Esophagus muscularis mucosa (tissue), 4 donors: ENCODE data around the gene MAP3K1. TPM values are rescaled to one million over a fixed set of nuclear protein-coding genes. Genes with fewer than 3 reads are reported as not detected.
A peak's percentile ranks its signal among the peaks of the same experiment; 100 is the strongest.

Experiments used
- DNase-seq: peaks from one replicate; pipeline ENCODE4 v3.0.0-alpha.2; 2017; ENCODE audit errors: extremely low spot score
- H3K27ac ChIP-seq, 4 donors: fragments of 200-600 bp; sonication (generic); replicated peaks in 1 of 4; 1 replicate in 3 of 4; 2 replicates in 1 of 4; pipeline ENCODE4 v1.5.1; 2016 to 2019; ENCODE audit warnings: mild to moderate bottlenecking in 1 of 4
- H3K27me3 ChIP-seq, 4 donors: fragments of 200-600 bp; sonication (generic); one replicate each; pipeline versions ENCODE4 v1.5.1 to v1.6.0; 2016 to 2019
- H3K36me3 ChIP-seq, 4 donors: fragments of 200-600 bp; sonication (generic); one replicate each; pipeline ENCODE4 v1.5.1; 2016 to 2019
- H3K4me1 ChIP-seq, 4 donors: fragments of 200-600 bp; sonication (generic); one replicate each; pipeline ENCODE4 v1.5.1; 2016 to 2019
- H3K4me3 ChIP-seq, 4 donors: fragments of 200-600 bp; sonication (generic); 1 replicate in 2 of 4; 2 replicates in 2 of 4; pipeline ENCODE4 v1.5.1; 2016 to 2019; ENCODE audit warnings: mild to moderate bottlenecking in 4 of 4, moderate library complexity in 1 of 4
- H3K9me3 ChIP-seq, 4 donors: fragments of 200-600 bp; sonication (generic); 1 replicate in 3 of 4; 2 replicates in 1 of 4; pipeline ENCODE4 v1.5.1; 2016 to 2019
- CTCF ChIP-seq, 3 experiments: fragments of 200-600 bp in 2 of 3; fragments of 450-650 bp in 1 of 3; sonication (generic) in 2 of 3; IDR thresholded peaks; one replicate each; pipeline ENCODE4 v1.5.1; 2017 to 2019; ENCODE audit warnings: antibody characterized with exemption in 3 of 3, mild to moderate bottlenecking in 2 of 3, moderate library complexity in 1 of 3
- EP300 ChIP-seq: sonication (generic); formaldehyde crosslinking; IDR thresholded peaks from one replicate; pipeline ENCODE4 v1.6.1; 2017; ENCODE audit warnings: antibody characterized with exemption
- POLR2A ChIP-seq: fragments of 450-650 bp; IDR thresholded peaks from one replicate; pipeline ENCODE4 v1.6.1; 2017; ENCODE audit warnings: antibody characterized with exemption, moderate library complexity, mild to moderate bottlenecking, low read depth
- POLR2AphosphoS5 ChIP-seq, 2 donors: sonication (generic); formaldehyde crosslinking; IDR thresholded peaks; one replicate each; pipeline ENCODE4 v1.6.1; 2017; ENCODE audit warnings: antibody characterized with exemption in 2 of 2
- WGBS: methylation state at CpG from one replicate; pipeline ENCODE4 v1.1.5; 2018; 5-methylcytosine and 5-hydroxymethylcytosine counted together
- intact Hi-C: fragments of 100-400 bp; cut with DNase I; formaldehyde crosslinking; loops from one replicate; pipeline ENCODE4 v1.15.1; 2023
- total RNA-seq, 4 donors: library from RNA; depleted of rRNA; stranded (reverse); fragments of >200 nt; gene quantifications; one replicate each; pipeline versions ENCODE4 v1.1.0 to v1.2.1, GENCODE V29; 2016

Gene MAP3K1
- total RNA-seq, 4 donors from 2014 or later, result 7.2 to 12.3 (median 8.8) TPM

GRCh38 chr5:56831773-56832172 lies 16.4 kb downstream of the MAP3K1 start:
- WGBS, result 42% methylated on average over 1 of the region's 1 CpG
- intact Hi-C loops, result no loop called here

DNA sequence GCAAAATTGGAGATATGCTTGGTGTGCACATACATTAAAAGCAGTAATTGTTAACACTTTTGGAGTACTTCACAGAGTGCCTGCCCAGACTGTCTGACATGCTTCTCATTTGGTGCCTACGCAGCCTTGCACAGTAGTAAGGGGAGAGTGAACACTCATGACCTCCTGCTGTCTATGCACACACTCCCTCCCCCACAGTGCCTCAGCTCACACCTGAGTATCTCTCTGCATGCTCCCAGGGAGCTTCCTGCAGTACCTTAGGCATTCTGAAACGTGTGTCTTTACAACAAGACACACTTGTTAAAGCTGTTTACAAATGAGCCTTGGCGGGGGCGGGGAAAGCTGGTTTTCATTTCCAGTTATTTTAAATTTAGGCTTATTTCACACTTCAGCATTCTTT lies 18.0 kb downstream of the MAP3K1 start:
- no peak for TF ChIP-seq CTCF (IDR thresholded peaks at IDR 0.05)
- TF ChIP-seq POLR2AphosphoS5 (IDR thresholded peaks at IDR 0.05), result no peak
- no peak for TF ChIP-seq EP300
- no peak for TF ChIP-seq POLR2A
- DNase-seq, result no peak
- no peak overlapping the region for H3K27ac ChIP-seq
- intact Hi-C loops, result no loop called here
- no peaks in the 10 kb centered on the region for H3K27me3 ChIP-seq
- no peaks in the 10 kb centered on the region for H3K36me3 ChIP-seq
- WGBS, result 81% methylated on average over 4 of the region's 4 CpGs
- peaks cover 44 to 68% (median 63%) of the 10 kb centered on the region in 4 donors for H3K4me1 ChIP-seq
- H3K4me3 ChIP-seq, result no peak overlapping the region
- H3K9me3 ChIP-seq, result no peaks in the 10 kb centered on the region

More at GRCh38 chr5:56831773-56832172, 16.4 kb downstream of the MAP3K1 start:
- DNase-seq, result no peak
- H3K27ac ChIP-seq, result no peak overlapping the region
- H3K4me1 ChIP-seq, result peaks cover 31 to 64% (median 59%) of the 10 kb centered on the region in 4 donors
- no peaks in the 10 kb centered on the region for H3K36me3 ChIP-seq
- H3K27me3 ChIP-seq, result no peaks in the 10 kb centered on the region
- H3K4me3 ChIP-seq, result no peak overlapping the region
- no peak for TF ChIP-seq CTCF (IDR thresholded peaks at IDR 0.05)
- no peak for TF ChIP-seq EP300
- no peak for TF ChIP-seq POLR2A
- TF ChIP-seq POLR2AphosphoS5 (IDR thresholded peaks at IDR 0.05), result no peak
- H3K9me3 ChIP-seq, result no peaks in the 10 kb centered on the region

GRCh38 chr5:56837381-56837780 lies 22.0 kb downstream of the MAP3K1 start:
- Histone ChIP-seq H3K27ac (peak overlapping the region in 3 of 4 donors; percentile 2 to 60 (median 4)), H3K4me1 (peaks cover 44 to 65% (median 64%) of the 10 kb centered on the region in 4 donors), H3K36me3 (no peaks in the 10 kb centered on the region), H3K9me3 (no peaks in the 10 kb centered on the region), H3K4me3 (no peak overlapping the region), H3K27me3 (no peaks in the 10 kb centered on the region)
- DNase-seq, result no peak
- intact Hi-C loops, result no loop called here
- WGBS, result 83% methylated on average over 3 of the region's 3 CpGs
- no peak for TF ChIP-seq POLR2A
- TF ChIP-seq POLR2AphosphoS5 (IDR thresholded peaks at IDR 0.05), result no peak
- TF ChIP-seq CTCF (IDR thresholded peaks at IDR 0.05), result no peak
- TF ChIP-seq EP300, result no peak

- WGBS, result 60% methylated on average over 1 of the region's 1 CpG
- DNase-seq, result no peak
- no peak overlapping the region for H3K4me3 ChIP-seq
- H3K4me1 ChIP-seq, result peaks cover 41 to 63% (median 61%) of the 10 kb centered on the region in 4 donors
- intact Hi-C loops, result loop anchor here (2.0 kb wide), 1 partner anchor 567 kb away; no protein-coding TSS in a partner anchor
- H3K9me3 ChIP-seq, result no peaks in the 10 kb centered on the region
- no peaks in the 10 kb centered on the region for H3K36me3 ChIP-seq
- no peaks in the 10 kb centered on the region for H3K27me3 ChIP-seq
- TF ChIP-seq POLR2AphosphoS5 (IDR thresholded peaks at IDR 0.05) (no peak), POLR2A (no peak), EP300 (no peak), CTCF (IDR thresholded peaks at IDR 0.05) (no peak)
- H3K27ac ChIP-seq, result peak overlapping the region in 2 of 4 donors; percentile 4 to 60
Measured at GRCh38 chr5:56837956-56838355, 22.6 kb downstream of the MAP3K1 start.
